Fibroblast of lung (primary cell): ENCODE measurements around the gene PON1. TPM values are rescaled to one million over a fixed set of nuclear protein-coding genes. Genes with fewer than 3 reads are reported as not detected.

Experiments
- DNase-seq, 2 donors: peaks; one replicate each; pipeline versions ENCODE4 v3.0.0 to v3.0.0-alpha.2; 2010; ENCODE audit warnings: low read depth in 2 of 2
- H2AFZ ChIP-seq: 2 replicates; pipeline ENCODE4 v1.5.1; 2012; ENCODE audit warnings: low read length, control low read depth, inconsistent platforms
- H3K27ac ChIP-seq: 2 replicates; pipeline ENCODE4 v1.5.1; 2011; ENCODE audit warnings: low read length, control low read depth; ENCODE audit not compliant: insufficient read depth
- H3K27me3 ChIP-seq: 2 replicates; pipeline ENCODE4 v1.5.1; 2011; ENCODE audit warnings: mild to moderate bottlenecking, low read length; ENCODE audit not compliant: control insufficient read depth, insufficient read depth
- H3K36me3 ChIP-seq: 2 replicates; pipeline ENCODE4 v1.5.1; 2011; ENCODE audit warnings: low read length; ENCODE audit not compliant: control insufficient read depth, insufficient read depth
- H3K4me1 ChIP-seq: 2 replicates; pipeline ENCODE4 v1.5.1; 2011; ENCODE audit warnings: low read length; ENCODE audit not compliant: control insufficient read depth, insufficient read depth; ENCODE audit errors: extremely low read depth
- H3K4me2 ChIP-seq: 2 replicates; pipeline ENCODE4 v1.5.1; 2011; ENCODE audit warnings: low read length, control low read depth; ENCODE audit not compliant: insufficient read depth; ENCODE audit errors: extremely low read depth
- H3K4me3 ChIP-seq, 4 experiments: fragments of 200-600 bp in 1 of 4; sonication (generic) in 1 of 4; replicated peaks in 1 of 4; 2 replicates each; pipeline ENCODE4 v1.5.1; 2011 to 2016; ENCODE audit warnings: low read length in 4 of 4, low read depth in 3 of 4, mild to moderate bottlenecking in 3 of 4, control low read depth in 2 of 4, inconsistent platforms in 1 of 4, mixed read lengths in 1 of 4; ENCODE audit not compliant: insufficient read depth in 1 of 4; ENCODE audit errors: control extremely low read depth in 1 of 4
- H3K79me2 ChIP-seq: 2 replicates; pipeline ENCODE4 v1.5.1; 2012; ENCODE audit warnings: mild to moderate bottlenecking, low read length, inconsistent platforms; ENCODE audit not compliant: control insufficient read depth, insufficient read depth
- H3K9ac ChIP-seq: 2 replicates; pipeline ENCODE4 v1.5.1; 2011; ENCODE audit warnings: mild to moderate bottlenecking, low read length, control low read depth; ENCODE audit not compliant: insufficient read depth
- H3K9me3 ChIP-seq: 2 replicates; pipeline ENCODE4 v1.5.1; 2012; ENCODE audit warnings: low read depth, low read length; ENCODE audit not compliant: control insufficient read depth, insufficient read depth
- H4K20me1 ChIP-seq: 2 replicates; pipeline ENCODE4 v1.5.1; 2011; ENCODE audit warnings: low read length; ENCODE audit not compliant: control insufficient read depth, insufficient read depth; ENCODE audit errors: extremely low read depth
- CTCF ChIP-seq, 2 donors: IDR thresholded peaks in 1 of 2; conservative IDR thresholded peaks in 1 of 2; 1 replicate in 1 of 2; 2 replicates in 1 of 2; pipeline ENCODE4 v1.5.1; 2011 to 2012; ENCODE audit warnings: low read length in 2 of 2, control low read depth in 1 of 2, inconsistent platforms in 1 of 2, low read depth in 1 of 2, mild to moderate bottlenecking in 1 of 2
- EZH2 ChIP-seq: IDR thresholded peaks from 2 replicates; pipeline ENCODE4 v1.5.1; 2012; ENCODE audit warnings: low read length, control low read depth, mild to moderate bottlenecking; ENCODE audit errors: missing control alignments
- polyA plus RNA-seq, 2 donors: library from polyadenylated mRNA; depleted of rRNA in 1 of 2; stranded (reverse) in 1 of 2; unstranded in 1 of 2; fragments of >200 nt; gene quantifications; 2 replicates each; pipeline ENCODE4 v1.2.1, GENCODE V29; 2011 to 2012; ENCODE audit warnings: missing spikeins in 1 of 2
- total RNA-seq: library from RNA; depleted of rRNA; stranded (reverse); fragments of >200 nt; gene quantifications from 2 replicates; pipeline ENCODE4 v1.2.1, GENCODE V29; 2014

Gene PON1
- total and polyA plus RNA-seq, 2 donors (not counting 1 experiment from before 2014, with no cell fraction given), result not detected

GRCh38 chr7:95367606-95368005, 43.3 kb upstream of the PON1 start:
- TF ChIP-seq CTCF (conservative IDR thresholded peaks at IDR 0.05 in 1 of 2, IDR thresholded peaks at IDR 0.05 in 1 of 2; ENCODE audit: low read depth in 1 of 2, low read length in 2 of 2) (no peak), EZH2 (no peak)
- Histone ChIP-seq H3K4me1 (no peaks in the 10 kb centered on the region), H3K79me2 (no peaks in the 10 kb centered on the region), H3K27me3 (no peaks in the 10 kb centered on the region), H3K4me3 (no peak overlapping the region), H3K9ac (no peak overlapping the region), H4K20me1 (no peaks in the 10 kb centered on the region), H3K4me2 (no peak overlapping the region), H3K9me3 (no peaks in the 10 kb centered on the region), H2AFZ (no peak overlapping the region), H3K36me3 (no peaks in the 10 kb centered on the region), H3K27ac (no peak overlapping the region)
- no peak for DNase-seq

GRCh38 chr7:95365151-95365550, 40.8 kb upstream of the PON1 start:
- Histone ChIP-seq H3K79me2 (no peaks in the 10 kb centered on the region), H3K9ac (no peak overlapping the region), H2AFZ (no peak overlapping the region), H3K9me3 (no peaks in the 10 kb centered on the region), H3K4me2 (no peak overlapping the region), H3K36me3 (no peaks in the 10 kb centered on the region), H3K27me3 (no peaks in the 10 kb centered on the region), H4K20me1 (no peaks in the 10 kb centered on the region), H3K4me3 (no peak overlapping the region), H3K27ac (no peak overlapping the region), H3K4me1 (no peaks in the 10 kb centered on the region)
- peak in 1 of 2 donors; percentile 37 for DNase-seq
- TF ChIP-seq CTCF (conservative IDR thresholded peaks at IDR 0.05 in 1 of 2, IDR thresholded peaks at IDR 0.05 in 1 of 2; ENCODE audit: low read depth in 1 of 2, low read length in 2 of 2) (no peak), EZH2 (no peak)

- Histone ChIP-seq H3K27ac (no peak overlapping the region), H2AFZ (no peak overlapping the region), H3K36me3 (no peaks in the 10 kb centered on the region), H3K79me2 (no peaks in the 10 kb centered on the region), H4K20me1 (no peaks in the 10 kb centered on the region), H3K4me2 (no peak overlapping the region), H3K27me3 (no peaks in the 10 kb centered on the region), H3K4me1 (no peaks in the 10 kb centered on the region), H3K9ac (no peak overlapping the region), H3K9me3 (no peaks in the 10 kb centered on the region), H3K4me3 (no peak overlapping the region)
- peak in 1 of 2 donors; percentile 5 for DNase-seq
- TF ChIP-seq EZH2 (no peak), CTCF (conservative IDR thresholded peaks at IDR 0.05 in 1 of 2, IDR thresholded peaks at IDR 0.05 in 1 of 2; ENCODE audit: low read depth in 1 of 2, low read length in 2 of 2) (peak in 1 of 2 donors; percentile 30)
These were observed 33.3 kb upstream of the PON1 start for GRCh38 chr7:95357623-95358022.
